GM06990 (cell line): ENCODE results near the gene DENND1A.
"Not testable (repeated sequence)": the region's sequence is repeated elsewhere in the genome, so short reads cannot be mapped to it uniquely, and the experiment has no call there.

Experiments
- DNase-seq: peaks from one replicate; pipeline ENCODE4 v3.0.0-alpha.2; 2011; ENCODE audit not compliant: insufficient read length; ENCODE audit errors: extremely low read depth
- H3K27me3 ChIP-seq: replicated peaks from 2 replicates; pipeline ENCODE4 v1.6.0; 2011; ENCODE audit warnings: low read length; ENCODE audit not compliant: control insufficient read depth, insufficient read depth
- H3K36me3 ChIP-seq: 2 replicates; pipeline ENCODE4 v1.5.1; 2011; ENCODE audit warnings: low read length; ENCODE audit not compliant: control insufficient read depth, insufficient read depth
- H3K4me3 ChIP-seq: replicated peaks from 2 replicates; pipeline ENCODE4 v1.5.1; 2011; ENCODE audit warnings: low read depth, mild to moderate bottlenecking, control low read depth, low read length
- CTCF ChIP-seq: IDR thresholded peaks from 2 replicates; pipeline ENCODE4 v1.5.1; 2011; ENCODE audit warnings: low read length, control low read depth, mild to moderate bottlenecking, inconsistent platforms; ENCODE audit not compliant: insufficient read depth, poor library complexity, severe bottlenecking

The DENND1A gene

GRCh38 chr9:123887837-123888236, 42.1 kb downstream of the DENND1A start:
- no peak for DNase-seq
- Histone ChIP-seq H3K36me3 (peaks cover 2% of the 10 kb centered on the region), H3K27me3 (no peaks in the 10 kb centered on the region), H3K4me3 (no peak overlapping the region)
- TF ChIP-seq CTCF = no peak

- not testable (repeated sequence) for H3K27me3 ChIP-seq, H3K4me3 ChIP-seq, DNase-seq, H3K36me3 ChIP-seq
Observed at GRCh38 chr9:123885834-123886233, 44.1 kb downstream of the DENND1A start.

GRCh38 chr9:123883634-123884033, 46.3 kb downstream of the DENND1A start:
- peaks cover 2% of the 10 kb centered on the region for H3K36me3 ChIP-seq
- no peaks in the 10 kb centered on the region for H3K27me3 ChIP-seq
- TF ChIP-seq CTCF = no peak
- H3K4me3 ChIP-seq = no peak overlapping the region
- DNase-seq = no peak

DNA sequence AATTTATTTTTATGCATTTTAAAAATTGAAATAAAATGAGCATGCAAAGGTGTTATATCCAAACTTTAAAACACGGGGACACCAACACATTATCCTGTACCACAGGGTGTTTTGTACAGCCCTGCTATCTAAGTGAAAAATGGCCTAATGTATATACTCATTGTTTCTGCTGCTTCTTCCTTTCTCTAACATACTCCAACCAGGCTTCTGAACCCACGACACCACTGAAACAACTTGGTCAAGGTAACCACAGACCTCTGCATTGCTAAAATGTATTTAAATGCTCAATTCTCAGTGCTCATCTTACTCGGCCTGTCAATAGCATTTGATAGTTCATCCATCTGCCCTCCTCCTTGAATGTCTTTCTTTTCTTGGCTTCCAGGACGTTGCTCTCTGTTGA, 48.3 kb downstream of the DENND1A start:
- no peak for DNase-seq
- no peaks in the 10 kb centered on the region; the same call in 1 of the 2 replicates for H3K36me3 ChIP-seq
- TF ChIP-seq CTCF = no peak
- H3K4me3 ChIP-seq = no peak overlapping the region
- H3K27me3 ChIP-seq = no peaks in the 10 kb centered on the region

GRCh38 chr9:123880420-123880819, 49.5 kb downstream of the DENND1A start:
- TF ChIP-seq CTCF = no peak
- DNase-seq = no peak
- Histone ChIP-seq H3K27me3 (no peaks in the 10 kb centered on the region), H3K4me3 (no peak overlapping the region), H3K36me3 (peaks cover 3% of the 10 kb centered on the region)

GRCh38 chr9:123876750-123877149, 53.2 kb downstream of the DENND1A start:
- peaks cover 4% of the 10 kb centered on the region for H3K36me3 ChIP-seq
- no peak overlapping the region for H3K4me3 ChIP-seq
- TF ChIP-seq CTCF = no peak
- H3K27me3 ChIP-seq = no peaks in the 10 kb centered on the region
- no peak for DNase-seq
